Testis (tissue), 3 donors: ENCODE results near the gene KLF1. TPM values are rescaled to one million over a fixed set of nuclear protein-coding genes. Genes with fewer than 3 reads are reported as not detected.
A peak's percentile ranks its signal among the peaks of the same experiment; 100 is the strongest.

Experiments
- DNase-seq: peaks from one replicate; pipeline ENCODE4 v3.0.0-alpha.2; 2019
- H3K27ac ChIP-seq, 2 donors: fragments of 200-600 bp; sonication (generic); one replicate each; pipeline ENCODE4 v1.5.1; 2019
- H3K27me3 ChIP-seq: fragments of 200-600 bp; sonication (generic); one replicate; pipeline ENCODE4 v1.5.1; 2019
- H3K36me3 ChIP-seq: fragments of 200-600 bp; sonication (generic); one replicate; pipeline ENCODE4 v1.5.1; 2017; ENCODE audit warnings: low read depth; ENCODE audit errors: missing control alignments
- H3K4me1 ChIP-seq: fragments of 200-600 bp; sonication (generic); one replicate; pipeline ENCODE4 v1.5.1; 2019
- H3K4me3 ChIP-seq, 2 donors: fragments of 200-600 bp; sonication (generic); one replicate each; pipeline ENCODE4 v1.5.1; 2017 to 2019
- H3K9me3 ChIP-seq: fragments of 200-600 bp; sonication (generic); one replicate; pipeline ENCODE4 v1.5.1; 2017
- POLR2A ChIP-seq: fragments of 450-650 bp; IDR thresholded peaks from one replicate; pipeline ENCODE4 v1.6.1; 2017; ENCODE audit warnings: antibody characterized with exemption, mild to moderate bottlenecking, moderate library complexity
- WGBS, 2 donors: methylation state at CpG; one replicate each; pipeline ENCODE4 v1.1.5; 2018; 5-methylcytosine and 5-hydroxymethylcytosine counted together
- intact Hi-C: fragments of 100-400 bp; cut with DNase I; formaldehyde crosslinking; loops from one replicate; pipeline ENCODE4 v1.15.1; 2023; ENCODE audit warnings: low total_unique reads
- polyA plus RNA-seq: library from polyadenylated mRNA; stranded (reverse); fragments of 350-450 nt; fragmentation: Illumina TruSeq; extraction: RNeasy Lipid Tissue Mini Kit (QIAGEN cat#74804); gene quantifications from one replicate; pipeline ENCODE4 v1.2.3, GENCODE V29; 2014; ENCODE audit warnings: low read depth, low replicate concordance; ENCODE audit not compliant: insufficient read depth
- total RNA-seq, 2 donors: library from RNA; depleted of rRNA; stranded (reverse); fragments of >200 nt; gene quantifications; one replicate each; pipeline ENCODE4 v1.2.3, GENCODE V29; 2016
- TF ChIP-seq, protein P1 (sequence below), 3 experiments: fragments of 450-650 bp in 2 of 3; fragments of 200-600 bp in 1 of 3; sonication (generic) in 1 of 3; IDR thresholded peaks; one replicate each; pipeline ENCODE4 v1.5.1; 2016 to 2019; ENCODE audit warnings: antibody characterized with exemption in 3 of 3, mild to moderate bottlenecking in 2 of 3, moderate library complexity in 1 of 3

KLF1 gene
- total and polyA plus RNA-seq, 3 donors from 2014 or later = 0.24 to 0.31 TPM; not detected in 1

DNA sequence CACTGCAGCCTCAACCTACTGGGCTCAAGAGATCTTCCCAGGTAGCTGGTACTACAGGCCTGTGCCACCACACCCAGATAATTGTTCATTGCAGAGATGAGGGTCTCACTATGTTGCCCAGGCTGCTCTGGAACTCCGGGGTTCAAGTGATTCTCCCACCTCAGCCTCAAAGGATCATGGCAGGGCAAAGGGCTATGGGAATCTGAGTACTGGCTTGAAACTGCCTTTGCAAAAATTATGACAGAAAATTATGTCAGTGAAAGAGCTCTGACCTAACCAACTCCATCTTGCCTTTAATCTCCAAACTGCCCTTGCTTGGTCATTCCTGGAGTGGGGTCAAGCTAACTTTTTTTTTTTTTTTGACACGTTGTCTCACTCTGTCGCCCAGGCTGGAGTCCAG, 4.4 kb downstream of the KLF1 start:
- WGBS, 2 donors = 86 to 90% methylated on average over 2 to 3 of the region's 3 CpGs
- DNase-seq = no peak
- Histone ChIP-seq H3K27ac (no peak overlapping the region), H3K9me3 (no peaks in the 10 kb centered on the region), H3K27me3 (no peaks in the 10 kb centered on the region), H3K4me3 (no peak overlapping the region), H3K36me3 (no peaks in the 10 kb centered on the region), H3K4me1 (peaks cover 8% of the 10 kb centered on the region)
- intact Hi-C loops = no loop called here
- TF ChIP-seq POLR2A = no peak
- TF ChIP-seq, protein P1, sequence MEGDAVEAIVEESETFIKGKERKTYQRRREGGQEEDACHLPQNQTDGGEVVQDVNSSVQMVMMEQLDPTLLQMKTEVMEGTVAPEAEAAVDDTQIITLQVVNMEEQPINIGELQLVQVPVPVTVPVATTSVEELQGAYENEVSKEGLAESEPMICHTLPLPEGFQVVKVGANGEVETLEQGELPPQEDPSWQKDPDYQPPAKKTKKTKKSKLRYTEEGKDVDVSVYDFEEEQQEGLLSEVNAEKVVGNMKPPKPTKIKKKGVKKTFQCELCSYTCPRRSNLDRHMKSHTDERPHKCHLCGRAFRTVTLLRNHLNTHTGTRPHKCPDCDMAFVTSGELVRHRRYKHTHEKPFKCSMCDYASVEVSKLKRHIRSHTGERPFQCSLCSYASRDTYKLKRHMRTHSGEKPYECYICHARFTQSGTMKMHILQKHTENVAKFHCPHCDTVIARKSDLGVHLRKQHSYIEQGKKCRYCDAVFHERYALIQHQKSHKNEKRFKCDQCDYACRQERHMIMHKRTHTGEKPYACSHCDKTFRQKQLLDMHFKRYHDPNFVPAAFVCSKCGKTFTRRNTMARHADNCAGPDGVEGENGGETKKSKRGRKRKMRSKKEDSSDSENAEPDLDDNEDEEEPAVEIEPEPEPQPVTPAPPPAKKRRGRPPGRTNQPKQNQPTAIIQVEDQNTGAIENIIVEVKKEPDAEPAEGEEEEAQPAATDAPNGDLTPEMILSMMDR (IDR thresholded peaks at IDR 0.05) = no peak

DNA sequence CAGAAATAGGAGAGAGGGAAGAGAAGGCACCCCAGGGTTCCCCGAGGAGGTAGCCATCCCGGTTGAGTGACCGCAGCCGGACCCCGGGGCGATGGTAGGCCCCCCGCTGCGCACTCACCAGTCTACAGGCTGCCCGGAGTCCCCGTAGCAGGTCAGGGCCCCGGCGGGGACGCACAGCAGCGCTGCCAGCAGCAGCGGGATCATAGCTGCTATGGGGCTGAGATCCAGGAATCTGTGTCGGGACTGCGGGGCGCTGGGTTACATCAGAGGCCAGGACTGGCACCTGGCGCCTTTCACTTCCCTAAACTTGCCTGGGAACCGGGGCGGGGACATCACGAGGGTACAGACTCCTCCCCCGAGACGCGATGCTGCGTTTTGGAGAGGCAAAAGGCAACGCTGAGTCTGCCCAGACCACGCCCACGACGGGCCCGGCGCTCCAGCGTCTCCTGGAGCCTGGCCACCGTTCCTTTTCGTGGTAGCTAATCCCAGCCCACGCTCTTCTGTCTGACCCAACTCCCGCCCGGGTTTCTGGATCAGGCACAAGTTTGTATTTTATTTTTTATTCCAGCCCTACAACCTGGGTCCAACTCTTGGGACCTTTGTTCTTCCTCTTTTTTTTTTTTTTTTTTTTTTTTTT, 5.7 kb downstream of the KLF1 start, which contains the start of gene DNASE2:
Gene DNASE2, minus strand, starts transcription at position 278 of the 637 bp plus-strand sequence. Its CDS starts 74 bp downstream, at position 204.
- no peaks in the 10 kb centered on the region for H3K9me3 ChIP-seq
- intact Hi-C loops = no loop called here
- WGBS, 2 donors = 1 to 2% methylated on average over 16 to 36 of the region's 38 CpGs

DNA sequence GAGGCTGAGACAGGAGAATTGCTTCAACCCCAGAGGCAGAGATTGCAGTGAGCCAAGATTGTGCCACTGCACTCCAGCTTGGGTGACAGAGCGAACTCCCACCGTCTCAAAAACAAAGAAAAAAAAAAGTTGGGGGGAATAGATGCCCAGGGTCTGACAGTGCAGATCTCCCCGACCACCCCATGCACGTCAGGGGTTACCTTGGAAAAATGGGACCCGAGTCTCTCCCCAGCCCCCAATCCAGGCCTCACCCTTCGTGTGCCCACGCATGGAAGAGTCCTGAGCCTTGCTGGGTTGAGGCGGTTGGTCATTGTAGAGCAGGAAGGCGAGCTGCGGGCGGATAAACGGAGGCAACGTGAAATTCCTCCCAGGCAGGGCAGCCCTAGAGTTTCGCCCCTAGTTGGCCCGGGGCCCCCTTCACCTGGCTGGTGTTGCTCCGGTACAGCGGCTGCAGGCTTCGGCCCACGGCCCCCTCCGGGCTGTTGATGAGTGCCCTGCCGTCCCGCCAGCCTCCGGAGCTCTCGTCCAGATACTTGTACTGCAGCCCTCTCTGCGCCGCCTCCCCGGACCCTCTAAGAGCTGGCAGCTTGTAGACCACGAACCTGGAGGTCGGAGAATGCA, 6.3 kb downstream of the KLF1 start:
- no peaks in the 10 kb centered on the region for H3K36me3 ChIP-seq
- H3K27ac ChIP-seq = peak overlapping the region; percentile 67 to 86
- 11 to 13% methylated on average over 28 to 29 of the region's 29 CpGs for WGBS, 2 donors
- DNase-seq = peak; percentile 41
- H3K9me3 ChIP-seq = no peaks in the 10 kb centered on the region
- H3K4me3 ChIP-seq = peak overlapping the region; percentile 63 to 78
- intact Hi-C loops = no loop called here
- H3K27me3 ChIP-seq = no peaks in the 10 kb centered on the region
- TF ChIP-seq, protein P1 (IDR thresholded peaks at IDR 0.05) = no peak
- no peak for TF ChIP-seq POLR2A
- peaks cover 6% of the 10 kb centered on the region for H3K4me1 ChIP-seq

More for the DNA sequence above, 5.7 kb downstream of the KLF1 start, which contains the start of gene DNASE2:
- H3K4me3 ChIP-seq = peak within 1 kb of the TSS; percentile 63 to 78
- H3K27ac ChIP-seq = peak within 1 kb of the TSS; percentile 67 to 86
- peak; percentile 96 for DNase-seq
- H3K4me1 ChIP-seq = peaks cover 8% of the 10 kb centered on the region
- no peaks in the 10 kb centered on the region for H3K27me3 ChIP-seq
- peak; percentile 11 for TF ChIP-seq POLR2A
- TF ChIP-seq, protein P1 (IDR thresholded peaks at IDR 0.05) = no peak
- H3K36me3 ChIP-seq = no peaks in the 10 kb centered on the region

DNA sequence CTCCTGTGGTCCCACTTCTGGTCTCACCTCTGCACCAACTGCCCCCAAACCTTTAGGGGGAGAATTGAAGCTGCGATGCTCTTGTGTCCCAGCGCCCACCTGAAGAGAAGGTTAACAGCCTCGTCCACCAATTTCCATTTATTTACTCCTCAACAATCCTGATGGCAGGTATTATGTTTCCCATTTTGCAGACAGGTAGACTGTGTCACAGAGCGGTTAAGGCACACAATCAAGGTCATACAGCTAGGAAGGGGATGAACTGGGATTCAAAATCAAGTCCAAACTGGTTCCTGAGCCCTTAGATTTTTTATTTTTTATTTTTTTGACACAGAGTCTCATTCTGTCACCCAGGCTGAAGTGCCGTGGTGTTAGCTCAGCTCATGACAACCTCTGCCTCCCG, 11.9 kb downstream of the KLF1 start:
- Histone ChIP-seq H3K9me3 (no peaks in the 10 kb centered on the region), H3K27ac (no peak overlapping the region), H3K4me1 (no peaks in the 10 kb centered on the region), H3K4me3 (no peak overlapping the region), H3K27me3 (no peaks in the 10 kb centered on the region), H3K36me3 (no peaks in the 10 kb centered on the region)
- DNase-seq = no peak
- intact Hi-C loops = no loop called here
- WGBS, 2 donors = 78 to 83% methylated on average over 6 of the region's 6 CpGs
- TF ChIP-seq, protein P1 (IDR thresholded peaks at IDR 0.05) = no peak
- TF ChIP-seq POLR2A = no peak
